Measurements from ENCODE around the gene UBA5.
"Not testable (repeated sequence)": the region's sequence is repeated elsewhere in the genome, so short reads cannot be mapped to it uniquely, and the experiment has no call there.

The UBA5 gene

GRCh38 chr3:132638706-132639105 lies 21.4 kb upstream of the UBA5 start:
- H3K4me3 ChIP-seq (ENCODE audit: low read depth, low read length): no peak overlapping the region
- TF ChIP-seq, protein P1, sequence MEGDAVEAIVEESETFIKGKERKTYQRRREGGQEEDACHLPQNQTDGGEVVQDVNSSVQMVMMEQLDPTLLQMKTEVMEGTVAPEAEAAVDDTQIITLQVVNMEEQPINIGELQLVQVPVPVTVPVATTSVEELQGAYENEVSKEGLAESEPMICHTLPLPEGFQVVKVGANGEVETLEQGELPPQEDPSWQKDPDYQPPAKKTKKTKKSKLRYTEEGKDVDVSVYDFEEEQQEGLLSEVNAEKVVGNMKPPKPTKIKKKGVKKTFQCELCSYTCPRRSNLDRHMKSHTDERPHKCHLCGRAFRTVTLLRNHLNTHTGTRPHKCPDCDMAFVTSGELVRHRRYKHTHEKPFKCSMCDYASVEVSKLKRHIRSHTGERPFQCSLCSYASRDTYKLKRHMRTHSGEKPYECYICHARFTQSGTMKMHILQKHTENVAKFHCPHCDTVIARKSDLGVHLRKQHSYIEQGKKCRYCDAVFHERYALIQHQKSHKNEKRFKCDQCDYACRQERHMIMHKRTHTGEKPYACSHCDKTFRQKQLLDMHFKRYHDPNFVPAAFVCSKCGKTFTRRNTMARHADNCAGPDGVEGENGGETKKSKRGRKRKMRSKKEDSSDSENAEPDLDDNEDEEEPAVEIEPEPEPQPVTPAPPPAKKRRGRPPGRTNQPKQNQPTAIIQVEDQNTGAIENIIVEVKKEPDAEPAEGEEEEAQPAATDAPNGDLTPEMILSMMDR (IDR thresholded peaks at IDR 0.05; ENCODE audit: low read depth, low read length): no peak

- not testable (repeated sequence) for H3K4me3 ChIP-seq (ENCODE audit: low read depth, low read length)
Observed at GRCh38 chr3:132641427-132641826, 18.7 kb upstream of the UBA5 start.

DNA sequence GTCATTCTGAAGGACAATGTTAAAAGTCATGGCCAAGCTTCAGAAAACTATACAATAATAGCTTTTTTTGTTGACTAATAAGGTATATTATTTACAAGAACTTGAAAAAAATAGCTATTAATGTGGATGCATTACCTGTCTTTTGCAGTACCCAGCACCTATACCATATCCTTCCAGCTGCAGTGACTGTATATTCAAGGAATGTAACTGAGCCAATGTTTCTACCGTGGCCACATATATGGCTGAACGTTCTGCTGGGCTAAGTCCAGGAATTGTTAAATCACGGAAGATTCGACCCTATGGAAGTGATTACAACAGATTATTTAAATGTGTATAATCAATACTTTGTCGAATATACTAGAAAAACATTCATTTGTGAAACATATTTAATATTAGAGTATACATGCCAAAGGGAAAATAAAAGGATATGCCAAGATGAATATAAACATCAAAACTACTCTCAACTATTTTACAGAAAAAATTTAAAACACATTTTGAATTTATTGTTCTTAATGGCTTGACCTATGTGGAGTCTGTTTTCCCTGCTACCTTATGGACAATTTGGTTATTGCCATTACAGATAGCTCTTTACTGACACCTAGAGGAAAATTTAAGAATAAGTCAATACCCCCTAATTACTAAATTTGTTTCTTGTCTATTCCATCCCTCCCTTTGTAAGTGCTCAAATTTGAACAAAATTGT lies 18.1 kb upstream of the UBA5 start:
- TF ChIP-seq, protein P1 (IDR thresholded peaks at IDR 0.05; ENCODE audit: low read depth, low read length): no peak; the same call in 1 of the 2 replicates
- no peak overlapping the region for H3K4me3 ChIP-seq (ENCODE audit: low read depth, low read length)

DNA sequence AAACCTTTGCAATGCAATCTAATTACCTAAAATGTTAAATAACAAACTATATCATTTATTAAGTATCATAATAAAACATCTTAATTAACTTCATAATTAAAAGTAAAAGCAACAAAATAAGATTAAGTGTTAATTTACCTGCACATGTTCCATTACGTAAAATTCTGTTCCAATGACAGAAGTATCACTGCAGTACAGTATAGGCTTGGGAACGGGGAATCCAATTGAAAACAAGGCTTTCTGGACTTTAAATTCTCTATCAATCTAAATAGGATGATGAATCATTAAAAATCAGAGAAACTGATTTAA lies 17.6 kb upstream of the UBA5 start:
- no peak overlapping the region for H3K4me3 ChIP-seq (ENCODE audit: low read depth, low read length)
- TF ChIP-seq, protein P1 (IDR thresholded peaks at IDR 0.05; ENCODE audit: low read depth, low read length): no peak

GRCh38 chr3:132643366-132643765 lies 16.8 kb upstream of the UBA5 start:
- TF ChIP-seq, protein P1 (IDR thresholded peaks at IDR 0.05; ENCODE audit: low read depth, low read length): no peak

DNA sequence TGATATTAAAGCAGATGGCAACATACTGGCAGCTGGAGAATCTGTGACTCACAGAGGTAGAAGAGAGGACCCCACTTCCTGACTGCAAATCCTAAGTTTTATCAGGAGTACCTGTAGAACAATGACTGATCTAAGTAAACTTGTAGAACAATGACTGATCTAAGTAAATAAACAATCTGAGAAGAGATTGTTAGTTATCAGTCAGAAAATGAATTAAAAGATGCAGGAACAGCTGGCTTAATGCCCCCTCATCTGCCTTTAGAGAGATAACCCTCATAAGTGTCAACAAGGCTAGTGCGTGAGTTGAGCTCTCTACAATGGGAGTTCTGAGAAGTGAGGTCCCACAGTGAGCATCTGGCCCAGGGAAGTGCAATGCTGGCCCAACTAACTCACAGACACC lies 15.1 kb upstream of the UBA5 start:
- H3K4me3 ChIP-seq (ENCODE audit: low read depth, low read length): no peak overlapping the region
- TF ChIP-seq, protein P1 (IDR thresholded peaks at IDR 0.05; ENCODE audit: low read depth, low read length): no peak

More at GRCh38 chr3:132643366-132643765, 16.8 kb upstream of the UBA5 start:
- no peak overlapping the region for H3K4me3 ChIP-seq (ENCODE audit: low read depth, low read length)

- TF ChIP-seq, protein P1 (IDR thresholded peaks at IDR 0.05; ENCODE audit: low read depth, low read length): no peak
- H3K4me3 ChIP-seq (ENCODE audit: low read depth, low read length): no peak overlapping the region
Observed at GRCh38 chr3:132650153-132650552, 10.0 kb upstream of the UBA5 start.
